H1 (cell line): ENCODE measurements around the gene RHBDF2. TPM values are rescaled to one million over a fixed set of nuclear protein-coding genes. Genes with fewer than 3 reads are reported as not detected.
"Not testable (repeated sequence)": the region's sequence is repeated elsewhere in the genome, so short reads cannot be mapped to it uniquely, and the experiment has no call there.

Experiments
- CTCF ChIA-PET: fragments of 300-600 bp; sonication (Branson Sonifier 250); formaldehyde crosslinking; loops from one replicate; lab custom pipeline; 2021; ENCODE audit not compliant: partially characterized antibody; lab: Charles Lee
- POLR2A ChIA-PET: fragments of 300-600 bp; sonication (Branson Sonifier 250); formaldehyde crosslinking; loops from one replicate; lab custom pipeline; 2021; ENCODE audit warnings: inconsistent platforms; ENCODE audit not compliant: partially characterized antibody; lab: Charles Lee
- DNase-seq, 2 experiments: peaks; one replicate each; pipeline versions ENCODE4 v3.0.0 to v3.0.0-alpha.2; 2010 to 2022; ENCODE audit warnings: low spot score in 2 of 2, low read depth in 1 of 2, mixed read lengths in 1 of 2
- FAIRE-seq: peaks from 2 replicates; lab custom pipeline; 2011; peaks lifted over from hg19 to GRCh38; lab: Jason Lieb, UNC
- H2AFZ ChIP-seq: 2 replicates; pipeline ENCODE4 v1.8.1; 2012; ENCODE audit warnings: low read length, inconsistent platforms
- H2AK5ac ChIP-seq: 2 replicates; pipeline ENCODE4 v1.6.1; 2013; ENCODE audit warnings: low read depth, low read length
- H2BK120ac ChIP-seq: replicated peaks from 2 replicates; pipeline ENCODE3; 2013; ENCODE audit warnings: low read depth, low read length, inconsistent platforms
- H2BK12ac ChIP-seq: 2 replicates; pipeline ENCODE4 v1.6.1; 2013; ENCODE audit warnings: low read depth, low read length
- H2BK15ac ChIP-seq: 2 replicates; pipeline ENCODE4 v1.6.1; 2013; ENCODE audit warnings: low read length
- H2BK20ac ChIP-seq: 2 replicates; pipeline ENCODE4 v1.6.1; 2013; ENCODE audit warnings: low read length
- H2BK5ac ChIP-seq: 2 replicates; pipeline ENCODE4 v1.6.1; 2013; ENCODE audit warnings: low read depth, low read length
- H3K14ac ChIP-seq: 2 replicates; pipeline ENCODE4 v1.6.1; 2013; ENCODE audit warnings: inconsistent platforms; ENCODE audit not compliant: insufficient read length
- H3K18ac ChIP-seq: 2 replicates; pipeline ENCODE4 v1.6.1; 2013; ENCODE audit warnings: low read length; ENCODE audit errors: extremely low read depth
- H3K23ac ChIP-seq: 2 replicates; pipeline ENCODE4 v1.6.1; 2013; ENCODE audit warnings: inconsistent platforms; ENCODE audit not compliant: insufficient read length
- H3K23me2 ChIP-seq: 2 replicates; pipeline ENCODE4 v1.6.1; 2013; ENCODE audit warnings: low read depth, low read length
- H3K27ac ChIP-seq: 2 replicates; pipeline ENCODE4 v1.6.1; 2011; ENCODE audit warnings: low read depth, low read length, inconsistent platforms
- H3K27me3 ChIP-seq, 4 experiments: replicated peaks in 1 of 4; 1 replicate in 1 of 4; 2 replicates in 3 of 4; pipeline versions ENCODE4 v1.6.1 to v1.8.1; 2011 to 2013; ENCODE audit warnings: low read length in 3 of 4, mild to moderate bottlenecking in 3 of 4, inconsistent platforms in 2 of 4, mixed read lengths in 2 of 4, moderate library complexity in 1 of 4; ENCODE audit not compliant: control insufficient read depth in 3 of 4, insufficient read depth in 3 of 4; ENCODE audit errors: extremely low read depth in 1 of 4
- H3K36me3 ChIP-seq, 4 experiments: 2 replicates each; pipeline versions ENCODE4 v1.6.1 to v1.8.1; 2011 to 2013; ENCODE audit warnings: mild to moderate bottlenecking in 4 of 4, low read length in 3 of 4, moderate library complexity in 2 of 4, control low read depth in 1 of 4, inconsistent platforms in 1 of 4; ENCODE audit not compliant: insufficient read depth in 4 of 4, control insufficient read depth in 2 of 4
- H3K4ac ChIP-seq: replicated peaks from 2 replicates; pipeline ENCODE3; 2013; ENCODE audit warnings: low read length, low read depth, mixed read lengths, inconsistent platforms; ENCODE audit not compliant: insufficient read length
- H3K4me1 ChIP-seq, 4 experiments: replicated peaks in 1 of 4; 1 replicate in 1 of 4; 2 replicates in 3 of 4; pipeline versions ENCODE4 v1.6.1 to v1.8.1; 2011 to 2013; ENCODE audit warnings: low read length in 3 of 4, inconsistent platforms in 2 of 4, mixed read lengths in 1 of 4; ENCODE audit not compliant: insufficient read depth in 4 of 4, control insufficient read depth in 3 of 4
- H3K4me2 ChIP-seq, 2 experiments: 2 replicates each; pipeline versions ENCODE4 v1.6.1 to v1.8.1; 2011 to 2013; ENCODE audit warnings: low read depth in 2 of 2, low read length in 2 of 2, control low read depth in 1 of 2, inconsistent platforms in 1 of 2, mild to moderate bottlenecking in 1 of 2; ENCODE audit not compliant: insufficient read depth in 1 of 2
- H3K4me3 ChIP-seq, 4 experiments: fragments of 200-600, 300-600 bp in 1 of 4; sonication (generic), shearing (Covaris generic), sonication (Bioruptor Twin) in 1 of 4; 2 replicates each; pipeline versions ENCODE4 v1.5.1 to v1.8.1; 2011 to 2016; ENCODE audit warnings: low read length in 4 of 4, low read depth in 3 of 4, control low read depth in 2 of 4, inconsistent platforms in 2 of 4, mild to moderate bottlenecking in 2 of 4, mixed read lengths in 1 of 4, moderate library complexity in 1 of 4; ENCODE audit not compliant: insufficient read depth in 2 of 4; ENCODE audit errors: extremely low read depth in 1 of 4
- H3K56ac ChIP-seq: replicated peaks from 2 replicates; pipeline ENCODE3; 2013; ENCODE audit warnings: low read depth, mild to moderate bottlenecking, mixed read lengths, low read length, inconsistent platforms; ENCODE audit not compliant: insufficient read length
- H3K79me1 ChIP-seq: 2 replicates; pipeline ENCODE4 v1.6.1; 2013; ENCODE audit warnings: low read depth, low read length, control low read depth
- H3K79me2 ChIP-seq, 2 experiments: 2 replicates each; pipeline versions ENCODE4 v1.6.1 to v1.8.1; 2012 to 2013; ENCODE audit warnings: low read length in 2 of 2, mild to moderate bottlenecking in 2 of 2, inconsistent platforms in 1 of 2; ENCODE audit not compliant: insufficient read depth in 2 of 2, control insufficient read depth in 1 of 2
- H3K9ac ChIP-seq, 4 experiments: replicated peaks in 1 of 4; 1 replicate in 1 of 4; 2 replicates in 3 of 4; pipeline versions ENCODE4 v1.6.1 to v1.8.1; 2011 to 2013; ENCODE audit warnings: low read depth in 3 of 4, low read length in 3 of 4, control low read depth in 2 of 4, mild to moderate bottlenecking in 2 of 4, moderate library complexity in 2 of 4, inconsistent platforms in 1 of 4; ENCODE audit errors: extremely low read depth in 1 of 4
- H3K9me3 ChIP-seq, 2 experiments: 2 replicates each; pipeline versions ENCODE4 v1.6.1 to v1.8.1; 2012 to 2013; ENCODE audit warnings: mild to moderate bottlenecking in 2 of 2, moderate library complexity in 2 of 2, control low read depth in 1 of 2, inconsistent platforms in 1 of 2, low read depth in 1 of 2, low read length in 1 of 2, mixed read lengths in 1 of 2; ENCODE audit not compliant: insufficient read depth in 2 of 2
- H4K20me1 ChIP-seq, 2 experiments: replicated peaks in 1 of 2; 2 replicates each; pipeline versions ENCODE3 to v1.8.1; 2011 to 2013; ENCODE audit warnings: inconsistent platforms in 2 of 2, low read length in 2 of 2, mild to moderate bottlenecking in 1 of 2; ENCODE audit not compliant: insufficient read depth in 2 of 2, control insufficient read depth in 1 of 2
- H4K5ac ChIP-seq: 2 replicates; pipeline ENCODE4 v1.6.1; 2013; ENCODE audit warnings: low read length, low read depth, mixed read lengths, inconsistent platforms; ENCODE audit not compliant: insufficient read length
- H4K8ac ChIP-seq: 2 replicates; pipeline ENCODE4 v1.8.0; 2013; ENCODE audit warnings: mild to moderate bottlenecking, moderate library complexity, low read length, inconsistent platforms; ENCODE audit not compliant: insufficient read depth; ENCODE audit errors: extremely low read depth
- H4K91ac ChIP-seq: replicated peaks from 2 replicates; pipeline ENCODE3; 2013; ENCODE audit warnings: low read length, mixed read lengths, inconsistent platforms; ENCODE audit not compliant: insufficient read length
- WGBS, 2 experiments: shearing (Covaris generic) in 1 of 2; methylation state at CpG; one replicate each; pipeline versions ENCODE4 v1.1.6 to v1.1.7; 2013 to 2015; ENCODE audit warnings: low lambda C conversion rate in 2 of 2, mixed read lengths in 2 of 2, inconsistent platforms in 1 of 2, low coverage in 1 of 2, missing lambda C conversion rate in 1 of 2; ENCODE audit not compliant: insufficient replicate concordance in 2 of 2, insufficient coverage in 1 of 2, insufficient read length in 1 of 2; ENCODE audit errors: extremely low coverage in 1 of 2, missing lambda C conversion rate in 1 of 2; 5-methylcytosine and 5-hydroxymethylcytosine counted together
- polyA plus RNA-seq, 7 experiments: library from polyadenylated mRNA; depleted of rRNA in 3 of 7; stranded (reverse) in 5 of 7; unstranded in 2 of 7; fragments of >200 nt in 5 of 7; fragments of 200-250 nt in 2 of 7; gene quantifications; 1 replicate in 5 of 7; 2 replicates in 1 of 7; 4 replicates in 1 of 7; pipeline versions ENCODE4 v1.2.1 to v1.2.3, GENCODE V29; 2011 to 2013; ENCODE audit warnings: missing spikeins in 2 of 7, mixed read lengths in 2 of 7
- total RNA-seq: library from RNA; stranded (reverse); fragmentation: NEBNext Ultra II Directional; extraction: Animal tissue kit (Norgen Biotek cat#: 25700); gene quantifications from 2 replicates; pipeline ENCODE4 v1.2.1, GENCODE V29; 2021

Gene RHBDF2
- total and polyA plus RNA-seq, 2 of the 8 experiments (the other 6 are each of a cell fraction or from before 2014, with no cell fraction given), result 21.2 to 25.9 TPM

- H2BK20ac ChIP-seq, H3K14ac ChIP-seq, H3K9ac ChIP-seq, H3K23me2 ChIP-seq, H3K4me3 ChIP-seq, H4K5ac ChIP-seq, H3K27ac ChIP-seq, H4K91ac ChIP-seq, H3K79me2 ChIP-seq, DNase-seq, H2BK15ac ChIP-seq, H2BK12ac ChIP-seq, H3K18ac ChIP-seq, H2BK5ac ChIP-seq, H3K79me1 ChIP-seq, H2BK120ac ChIP-seq, H4K8ac ChIP-seq, H2AFZ ChIP-seq, H3K4me2 ChIP-seq, H3K36me3 ChIP-seq, FAIRE-seq, H2AK5ac ChIP-seq, H3K9me3 ChIP-seq, H3K23ac ChIP-seq, H3K56ac ChIP-seq, H4K20me1 ChIP-seq, H3K4ac ChIP-seq: not testable (repeated sequence)
- H3K27me3 ChIP-seq, result peaks cover 8 to 34% (median 25%) of the 10 kb centered on the region in 4 experiments
- CTCF ChIA-PET, result interaction anchor here (0.6 to 15.6 kb wide), 7 partner anchors 9 to 56 kb away, joined by 3 to 260 read pairs (median 5); no protein-coding TSS in a partner anchor
- 96% methylated on average over 9 of the region's 9 CpGs; no CpG with 5 or more reads in 1 of the 2 experiments for WGBS, 2 experiments
- POLR2A ChIA-PET, result interaction anchor here (1.5 to 5.7 kb wide), 4 partner anchors 8 to 194 kb away, joined by 3 to 28 read pairs (median 3); no protein-coding TSS in a partner anchor
- peaks cover 0 to 21% (median 16%) of the 10 kb centered on the region in 4 experiments; a peak in 6 of 7 replicates for H3K4me1 ChIP-seq
Measured at GRCh38 chr17:76533640-76534359, 32.6 kb upstream of the RHBDF2 start.
